Tibial nerve (tissue), 4 donors: ENCODE results near the gene CLEC4F. TPM values are rescaled to one million over a fixed set of nuclear protein-coding genes. Genes with fewer than 3 reads are reported as not detected.

Experiments
- DNase-seq, 2 donors: peaks; one replicate each; pipeline ENCODE4 v3.0.0-alpha.2; 2019; ENCODE audit warnings: low spot score in 2 of 2
- H3K27ac ChIP-seq, 4 donors: fragments of 200-600 bp; sonication (generic) in 3 of 4; one replicate each; pipeline ENCODE4 v1.5.1; 2017 to 2019; ENCODE audit warnings: mild to moderate bottlenecking in 1 of 4
- H3K27me3 ChIP-seq, 2 donors: fragments of 200-600 bp; sonication (generic) in 1 of 2; one replicate each; pipeline versions ENCODE4 v1.5.1 to v1.6.0; 2017 to 2019
- H3K36me3 ChIP-seq, 3 donors: fragments of 200-600 bp; sonication (generic); one replicate each; pipeline ENCODE4 v1.5.1; 2018 to 2019
- H3K4me1 ChIP-seq, 4 donors: fragments of 200-600 bp; sonication (generic) in 3 of 4; one replicate each; pipeline ENCODE4 v1.5.1; 2017 to 2019
- H3K4me3 ChIP-seq, 4 donors: fragments of 200-600 bp; sonication (generic) in 3 of 4; one replicate each; pipeline ENCODE4 v1.5.1; 2017 to 2019; ENCODE audit warnings: mild to moderate bottlenecking in 1 of 4, moderate library complexity in 1 of 4
- H3K9me3 ChIP-seq, 4 donors: fragments of 200-600 bp; sonication (generic) in 3 of 4; one replicate each; pipeline ENCODE4 v1.5.1; 2017 to 2019
- EP300 ChIP-seq, 2 donors: sonication (generic); formaldehyde crosslinking; IDR thresholded peaks; one replicate each; pipeline ENCODE4 v1.6.1; 2017; ENCODE audit warnings: antibody characterized with exemption in 2 of 2, mild to moderate bottlenecking in 1 of 2
- POLR2A ChIP-seq, 2 donors: fragments of 450-650 bp; IDR thresholded peaks; one replicate each; pipeline ENCODE4 v1.6.1; 2017; ENCODE audit warnings: antibody characterized with exemption in 2 of 2, mild to moderate bottlenecking in 2 of 2, moderate library complexity in 2 of 2
- WGBS, 2 donors: methylation state at CpG; one replicate each; pipeline ENCODE4 v1.1.5; 2018; 5-methylcytosine and 5-hydroxymethylcytosine counted together
- total RNA-seq, 4 donors: library from RNA; depleted of rRNA; stranded (reverse); fragments of >200 nt; gene quantifications; one replicate each; pipeline ENCODE4 v1.1.0, GENCODE V29; 2016
- TF ChIP-seq, protein P1 (sequence below), 5 experiments: fragments of 200-600 bp in 3 of 5; fragments of 450-650 bp in 2 of 5; sonication (generic) in 3 of 5; IDR thresholded peaks; one replicate each; pipeline ENCODE4 v1.5.1; 2016 to 2019; ENCODE audit warnings: antibody characterized with exemption in 5 of 5, mild to moderate bottlenecking in 3 of 5, moderate library complexity in 2 of 5

CLEC4F gene
- total RNA-seq, 4 donors from 2014 or later: 0.30 to 0.44 TPM; not detected in 2

DNA sequence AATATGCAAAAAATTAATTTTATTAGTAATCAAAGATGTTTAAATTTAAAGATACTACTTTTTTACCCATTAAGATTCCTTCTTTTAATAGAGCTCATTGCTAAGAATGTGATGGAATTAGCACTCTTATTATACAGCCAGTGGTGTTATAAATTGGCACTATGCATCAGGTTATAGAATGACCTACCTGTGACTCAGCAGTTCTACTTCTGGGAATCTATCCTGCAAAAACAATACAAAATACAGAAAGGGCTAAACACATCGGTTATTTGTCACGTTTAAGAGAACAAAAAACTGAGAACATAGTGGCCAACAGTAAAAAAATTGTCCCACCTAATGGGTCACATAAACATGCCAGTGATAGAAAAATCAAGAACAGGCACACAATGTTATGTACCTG lies 42.9 kb downstream of the CLEC4F start:
- Histone ChIP-seq H3K4me1 (no peaks in the 10 kb centered on the region), H3K27me3 (peaks cover 0 to 30% of the 10 kb centered on the region in 2 donors), H3K27ac (no peak overlapping the region), H3K36me3 (no peaks in the 10 kb centered on the region), H3K4me3 (no peak overlapping the region), H3K9me3 (no peaks in the 10 kb centered on the region)
- 57 to 65% methylated on average over 2 of the region's 2 CpGs for WGBS, 2 donors
- no peak for DNase-seq
- TF ChIP-seq POLR2A (IDR thresholded peaks at IDR 0.05): no peak
- TF ChIP-seq, protein P1, sequence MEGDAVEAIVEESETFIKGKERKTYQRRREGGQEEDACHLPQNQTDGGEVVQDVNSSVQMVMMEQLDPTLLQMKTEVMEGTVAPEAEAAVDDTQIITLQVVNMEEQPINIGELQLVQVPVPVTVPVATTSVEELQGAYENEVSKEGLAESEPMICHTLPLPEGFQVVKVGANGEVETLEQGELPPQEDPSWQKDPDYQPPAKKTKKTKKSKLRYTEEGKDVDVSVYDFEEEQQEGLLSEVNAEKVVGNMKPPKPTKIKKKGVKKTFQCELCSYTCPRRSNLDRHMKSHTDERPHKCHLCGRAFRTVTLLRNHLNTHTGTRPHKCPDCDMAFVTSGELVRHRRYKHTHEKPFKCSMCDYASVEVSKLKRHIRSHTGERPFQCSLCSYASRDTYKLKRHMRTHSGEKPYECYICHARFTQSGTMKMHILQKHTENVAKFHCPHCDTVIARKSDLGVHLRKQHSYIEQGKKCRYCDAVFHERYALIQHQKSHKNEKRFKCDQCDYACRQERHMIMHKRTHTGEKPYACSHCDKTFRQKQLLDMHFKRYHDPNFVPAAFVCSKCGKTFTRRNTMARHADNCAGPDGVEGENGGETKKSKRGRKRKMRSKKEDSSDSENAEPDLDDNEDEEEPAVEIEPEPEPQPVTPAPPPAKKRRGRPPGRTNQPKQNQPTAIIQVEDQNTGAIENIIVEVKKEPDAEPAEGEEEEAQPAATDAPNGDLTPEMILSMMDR (IDR thresholded peaks at IDR 0.05): no peak
- no peak for TF ChIP-seq EP300 (IDR thresholded peaks at IDR 0.05)

DNA sequence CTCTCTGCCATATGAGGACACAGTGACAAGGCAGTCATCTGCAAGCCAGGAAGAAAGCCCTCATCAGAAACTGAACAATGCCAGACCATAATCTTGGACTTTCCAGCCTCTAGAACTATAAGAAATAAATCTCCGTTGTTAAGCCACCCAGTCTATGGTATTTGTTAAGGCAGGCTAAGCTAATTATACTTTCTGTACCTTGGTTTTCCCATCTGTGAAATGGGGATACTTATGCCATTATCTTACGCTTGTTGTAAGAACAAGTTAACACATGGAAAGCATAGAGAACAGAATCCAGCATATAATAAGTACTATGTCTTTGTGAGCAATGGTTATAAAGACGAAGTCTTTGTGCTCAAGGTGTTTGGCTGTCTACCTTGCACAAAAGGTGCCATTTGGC lies 44.1 kb downstream of the CLEC4F start:
- H3K27ac ChIP-seq: no peak overlapping the region
- no peaks in the 10 kb centered on the region for H3K36me3 ChIP-seq
- H3K4me1 ChIP-seq: no peaks in the 10 kb centered on the region
- TF ChIP-seq, protein P1 (IDR thresholded peaks at IDR 0.05): no peak
- TF ChIP-seq EP300 (IDR thresholded peaks at IDR 0.05) (no peak), POLR2A (IDR thresholded peaks at IDR 0.05) (no peak)
- DNase-seq: no peak
- no peak overlapping the region for H3K4me3 ChIP-seq
- H3K27me3 ChIP-seq: peaks cover 0 to 39% of the 10 kb centered on the region in 2 donors
- WGBS, 2 donors: 94% methylated on average over 3 of the region's 3 CpGs
- H3K9me3 ChIP-seq: no peaks in the 10 kb centered on the region

DNA sequence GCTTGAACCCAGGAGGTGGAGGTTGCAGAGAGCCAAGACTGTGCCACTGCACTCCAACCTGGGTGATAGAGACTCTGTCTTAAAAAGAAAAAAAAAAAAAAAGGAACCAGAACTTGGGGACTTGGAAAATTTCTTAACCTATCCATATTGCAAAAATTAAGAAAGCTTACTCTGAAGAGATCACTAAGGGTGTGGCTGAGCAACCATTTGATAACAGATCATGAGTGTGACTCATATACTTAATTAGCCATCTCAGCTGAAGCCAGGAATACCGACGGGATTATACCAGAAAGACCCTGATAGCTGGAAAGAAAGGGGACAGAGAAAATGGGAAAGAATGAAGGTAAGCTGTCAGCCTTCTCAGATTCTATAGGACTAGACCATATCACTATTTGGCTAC lies 45.3 kb downstream of the CLEC4F start:
- Histone ChIP-seq H3K27ac (no peak overlapping the region), H3K4me3 (no peak overlapping the region), H3K4me1 (no peaks in the 10 kb centered on the region), H3K9me3 (no peaks in the 10 kb centered on the region), H3K27me3 (peaks cover 0 to 42% of the 10 kb centered on the region in 2 donors), H3K36me3 (no peaks in the 10 kb centered on the region)
- TF ChIP-seq EP300 (IDR thresholded peaks at IDR 0.05) (no peak), POLR2A (IDR thresholded peaks at IDR 0.05) (no peak)
- TF ChIP-seq, protein P1 (IDR thresholded peaks at IDR 0.05): no peak
- WGBS, 2 donors: 66 to 71% methylated on average over 2 of the region's 2 CpGs
- DNase-seq: no peak

DNA sequence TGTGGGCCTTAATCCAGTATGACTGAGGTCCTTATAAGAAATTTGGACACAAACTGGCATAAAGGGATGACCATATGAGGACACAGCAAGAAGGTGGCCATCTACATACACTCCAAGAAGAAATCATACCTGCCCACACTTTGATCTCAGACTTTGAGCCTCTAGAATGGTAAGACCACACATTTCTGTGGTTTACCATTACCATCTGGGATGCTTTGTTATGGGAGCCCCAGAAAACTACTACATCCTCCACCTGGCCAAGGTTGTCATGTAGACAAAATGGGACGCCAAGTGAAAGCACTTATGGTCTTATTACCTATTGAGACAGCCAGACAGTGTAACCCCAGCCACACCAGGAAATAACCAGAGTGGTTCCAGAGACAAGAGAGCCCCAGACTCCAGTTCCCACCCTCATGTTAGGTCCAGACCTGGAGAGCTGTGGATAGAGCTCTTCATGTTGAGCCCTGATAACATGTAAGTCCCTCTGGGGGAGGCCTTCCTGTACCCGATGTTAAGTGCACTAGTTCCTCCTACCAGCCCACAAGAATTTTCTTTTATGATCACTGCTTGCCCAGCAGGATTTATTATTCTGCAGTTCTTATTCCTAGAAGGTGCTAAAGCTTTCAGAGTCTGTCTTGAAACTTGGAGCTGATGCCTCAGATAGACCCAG lies 47.8 kb downstream of the CLEC4F start:
- DNase-seq: no peak
- Histone ChIP-seq H3K9me3 (no peaks in the 10 kb centered on the region), H3K4me3 (no peak overlapping the region), H3K27ac (no peak overlapping the region), H3K27me3 (peaks cover 0 to 58% of the 10 kb centered on the region in 2 donors), H3K36me3 (no peaks in the 10 kb centered on the region), H3K4me1 (peaks cover 0 to 9% (median 1%) of the 10 kb centered on the region in 4 donors)
- 82 to 90% methylated on average over 2 of the region's 2 CpGs for WGBS, 2 donors
- no peak for TF ChIP-seq EP300 (IDR thresholded peaks at IDR 0.05)
- TF ChIP-seq, protein P1 (IDR thresholded peaks at IDR 0.05): no peak
- TF ChIP-seq POLR2A (IDR thresholded peaks at IDR 0.05): no peak

DNA sequence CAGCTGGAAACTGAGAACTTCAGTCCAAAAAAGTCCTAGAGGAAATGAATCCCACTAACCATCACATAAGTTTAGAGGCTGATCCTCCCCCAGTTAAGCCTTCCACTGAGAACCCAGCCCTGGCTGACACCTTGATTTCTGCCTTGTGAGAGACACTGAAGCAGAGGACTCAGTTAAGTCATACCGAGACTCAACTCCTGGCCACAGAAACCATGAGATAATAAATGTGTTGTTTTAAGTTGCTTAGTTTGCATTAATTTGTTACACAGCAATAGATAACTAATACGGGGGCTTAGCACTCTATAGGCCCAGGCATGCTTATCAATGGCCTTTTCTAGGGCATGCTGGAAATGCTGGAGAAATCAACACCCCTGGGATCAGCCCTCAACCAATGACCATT lies 49.0 kb downstream of the CLEC4F start:
- Histone ChIP-seq H3K36me3 (no peaks in the 10 kb centered on the region), H3K9me3 (no peaks in the 10 kb centered on the region), H3K27me3 (peaks cover 0 to 66% of the 10 kb centered on the region in 2 donors), H3K4me3 (no peak overlapping the region), H3K27ac (no peak overlapping the region), H3K4me1 (peaks cover 0 to 21% (median 3%) of the 10 kb centered on the region in 4 donors)
- no peak for TF ChIP-seq EP300 (IDR thresholded peaks at IDR 0.05)
- TF ChIP-seq POLR2A (IDR thresholded peaks at IDR 0.05): no peak
- TF ChIP-seq, protein P1 (IDR thresholded peaks at IDR 0.05): no peak
- 78 to 83% methylated on average over 2 of the region's 2 CpGs for WGBS, 2 donors
- DNase-seq: no peak
